ENCODE results near the gene TUBA3C. TPM values are rescaled to one million over a fixed set of nuclear protein-coding genes. Genes with fewer than 3 reads are reported as not detected.
"Not testable (repeated sequence)": the region's sequence is repeated elsewhere in the genome, so short reads cannot be mapped to it uniquely, and the experiment has no call there.

TUBA3C gene
- not detected for polyA plus RNA-seq (2013, experiment 1 of 4)
- polyA plus RNA-seq (2013, experiment 2 of 4), result not detected
- polyA plus RNA-seq (2013, experiment 3 of 4), result not detected
- not detected for polyA plus RNA-seq (2013, experiment 4 of 4)

DNA sequence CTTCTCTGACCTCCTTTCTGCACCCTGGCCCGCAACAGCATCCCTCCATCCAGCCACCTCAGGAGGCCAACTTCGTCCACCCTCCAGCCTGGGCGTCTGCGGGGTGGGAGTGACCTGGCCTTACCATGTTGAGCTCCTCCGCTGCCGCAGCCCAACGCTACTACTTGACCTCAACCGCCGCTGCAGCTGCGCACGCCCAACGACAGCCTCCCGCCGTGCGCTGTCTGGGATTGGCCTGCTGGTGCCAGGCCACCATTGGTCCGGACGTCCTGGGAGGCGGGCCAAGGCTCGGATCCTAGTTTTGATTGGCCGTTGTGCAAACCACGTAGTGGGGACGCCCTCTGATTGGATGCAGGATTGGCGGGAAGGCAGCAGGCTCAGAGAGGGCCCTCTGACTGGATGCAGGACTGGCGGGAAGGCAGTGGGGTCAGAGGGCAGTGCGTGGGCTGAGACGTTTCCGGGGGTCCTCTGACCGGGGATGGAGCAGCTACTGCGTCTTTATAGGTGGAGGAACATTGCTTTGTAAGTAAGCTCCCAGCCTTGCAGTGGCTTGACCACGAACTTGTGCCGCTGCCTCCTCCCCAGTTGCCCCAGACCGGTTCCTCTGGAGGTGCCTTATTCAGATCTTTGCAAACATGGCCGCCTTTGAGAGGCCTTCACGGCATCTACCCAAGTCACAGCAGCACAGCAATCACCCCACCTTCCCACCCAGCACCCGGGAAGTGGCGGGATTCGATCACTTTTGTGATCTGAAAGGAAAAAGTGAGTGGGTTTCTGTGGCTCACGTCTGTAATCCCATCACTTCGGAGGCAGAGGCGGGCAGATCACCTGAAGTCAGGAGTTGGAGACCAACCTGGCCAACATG is at the start of gene TUBA3C:
Gene TUBA3C (minus strand): TSS at position 204 of the 865 bp plus-strand sequence. CDS start 77 bp downstream, at position 127.
- Histone ChIP-seq H3K36me3 (ENCODE audit: control insufficient read depth, insufficient read depth, low read length) (no peaks in the 10 kb centered on the region), H3K27me3 (ENCODE audit: control insufficient read depth, insufficient read depth, low read length, poor library complexity, severe bottlenecking) (no peaks in the 10 kb centered on the region), H3K9me3 (ENCODE audit: control insufficient read depth, low read length) (peaks cover 33% of the 10 kb centered on the region), H3K27ac (ENCODE audit: insufficient read depth, low read depth, low read length, poor library complexity, severe bottlenecking) (no peak within 1 kb of the TSS), H3K4me3 (ENCODE audit: insufficient read depth, low read depth, low read length) (no peak within 1 kb of the TSS), H3K4me1 (ENCODE audit: control insufficient read depth, insufficient read depth, low read length) (no peaks in the 10 kb centered on the region)
- WGBS, 2 experiments, result 87% methylated on average over 40 of the region's 40 CpGs

DNA sequence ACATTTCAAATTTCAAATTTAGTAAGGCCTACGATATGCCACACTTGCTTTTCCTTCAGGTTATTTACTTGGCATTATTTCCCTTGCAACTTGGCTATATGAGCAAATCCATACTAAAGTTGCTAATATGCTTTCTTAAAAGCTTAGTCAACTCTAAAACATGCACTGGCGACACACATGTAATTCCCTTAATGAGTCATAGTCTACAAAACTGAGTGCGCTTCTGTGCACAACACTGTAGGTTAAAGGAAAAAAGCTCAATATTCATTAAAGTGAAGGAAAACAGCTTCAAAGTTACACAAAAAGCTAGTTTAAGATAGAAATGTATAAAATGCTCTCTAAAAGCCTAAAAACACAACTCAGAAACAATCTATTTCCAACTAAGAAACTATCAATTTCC is 25.8 kb upstream of the TUBA3C start:
- H3K4me1 ChIP-seq (ENCODE audit: control insufficient read depth, insufficient read depth, low read length); H3K27ac ChIP-seq (ENCODE audit: insufficient read depth, low read depth, low read length, poor library complexity, severe bottlenecking); H3K27me3 ChIP-seq (ENCODE audit: control insufficient read depth, insufficient read depth, low read length, poor library complexity, severe bottlenecking); H3K4me3 ChIP-seq (ENCODE audit: insufficient read depth, low read depth, low read length); H3K9me3 ChIP-seq (ENCODE audit: control insufficient read depth, low read length); H3K36me3 ChIP-seq (ENCODE audit: control insufficient read depth, insufficient read depth, low read length): not testable (repeated sequence)
- 77 to 80% methylated on average over 3 of the region's 3 CpGs for WGBS, 2 experiments

DNA sequence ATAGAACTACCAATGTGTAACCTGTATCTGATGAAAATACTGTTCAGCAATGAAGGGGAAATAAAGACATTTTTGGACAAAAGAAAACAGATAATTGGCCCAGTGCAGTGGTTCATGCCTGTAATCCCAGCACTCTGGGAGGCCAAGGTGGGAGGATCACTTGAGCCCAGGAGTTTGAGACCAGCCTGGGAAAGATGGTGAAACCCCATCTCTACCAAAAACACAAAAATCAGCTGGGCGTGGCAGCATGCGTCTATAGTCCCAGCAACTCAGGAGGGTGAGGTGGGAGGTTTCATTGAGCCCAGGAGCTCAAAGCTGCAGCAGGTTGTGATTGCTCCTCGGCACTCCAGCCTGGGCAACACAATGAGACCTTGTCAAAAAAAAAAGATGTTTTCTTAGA is 11.0 kb upstream of the TUBA3C start:
- H3K36me3 ChIP-seq (ENCODE audit: control insufficient read depth, insufficient read depth, low read length); H3K27ac ChIP-seq (ENCODE audit: insufficient read depth, low read depth, low read length, poor library complexity, severe bottlenecking); H3K4me1 ChIP-seq (ENCODE audit: control insufficient read depth, insufficient read depth, low read length); H3K9me3 ChIP-seq (ENCODE audit: control insufficient read depth, low read length); H3K27me3 ChIP-seq (ENCODE audit: control insufficient read depth, insufficient read depth, low read length, poor library complexity, severe bottlenecking); H3K4me3 ChIP-seq (ENCODE audit: insufficient read depth, low read depth, low read length): not testable (repeated sequence)
- WGBS, 2 experiments, result 82 to 83% methylated on average over 3 of the region's 3 CpGs

DNA sequence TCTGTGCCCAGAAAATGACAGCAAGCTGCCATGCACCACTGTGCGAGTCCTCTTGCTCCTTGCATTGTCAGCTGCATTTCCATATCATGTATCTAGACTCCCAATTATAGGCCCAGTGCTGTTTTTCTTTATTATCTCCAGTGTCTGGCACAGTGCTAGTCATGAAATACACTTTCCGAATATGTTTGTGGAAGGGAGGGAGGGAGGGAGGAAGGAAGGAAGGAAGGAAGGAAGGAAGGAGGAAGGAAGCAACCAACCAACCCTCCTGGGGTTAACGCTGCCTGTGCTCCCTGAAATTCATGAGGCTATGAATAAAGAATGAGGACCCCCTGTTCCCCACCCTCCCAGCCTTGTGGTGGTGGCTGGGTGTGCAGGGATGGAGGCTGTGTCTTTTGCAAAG is 8.3 kb upstream of the TUBA3C start:
- H3K27ac ChIP-seq (ENCODE audit: insufficient read depth, low read depth, low read length, poor library complexity, severe bottlenecking); H3K4me3 ChIP-seq (ENCODE audit: insufficient read depth, low read depth, low read length); H3K4me1 ChIP-seq (ENCODE audit: control insufficient read depth, insufficient read depth, low read length); H3K27me3 ChIP-seq (ENCODE audit: control insufficient read depth, insufficient read depth, low read length, poor library complexity, severe bottlenecking); H3K36me3 ChIP-seq (ENCODE audit: control insufficient read depth, insufficient read depth, low read length): not testable (repeated sequence)
- 74 to 77% methylated on average over 2 of the region's 3 CpGs for WGBS, 2 experiments
- H3K9me3 ChIP-seq (ENCODE audit: control insufficient read depth, low read length), result peaks cover 14% of the 10 kb centered on the region

DNA sequence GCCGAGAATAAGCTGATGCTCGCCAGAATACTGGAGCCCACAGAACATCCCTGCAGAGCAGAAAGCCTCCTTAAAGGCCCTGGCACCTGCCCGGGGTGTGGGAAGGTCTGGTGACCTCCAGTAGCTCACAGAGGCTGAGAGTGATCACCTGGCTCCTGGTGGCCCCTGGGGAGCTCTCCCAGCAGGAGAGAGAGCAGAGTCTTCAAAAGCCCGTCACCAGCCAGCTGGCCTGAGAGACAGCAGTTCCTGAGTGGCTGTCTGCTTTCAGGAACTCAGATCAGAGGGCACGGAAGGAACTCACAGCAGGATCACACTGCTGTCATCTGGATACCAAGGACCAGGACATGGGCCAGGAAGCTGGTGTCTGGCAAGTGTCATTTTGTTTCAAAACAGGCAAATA is 7.7 kb upstream of the TUBA3C start:
- not testable (repeated sequence) for H3K27me3 ChIP-seq (ENCODE audit: control insufficient read depth, insufficient read depth, low read length, poor library complexity, severe bottlenecking); H3K4me1 ChIP-seq (ENCODE audit: control insufficient read depth, insufficient read depth, low read length); H3K36me3 ChIP-seq (ENCODE audit: control insufficient read depth, insufficient read depth, low read length); H3K4me3 ChIP-seq (ENCODE audit: insufficient read depth, low read depth, low read length); H3K27ac ChIP-seq (ENCODE audit: insufficient read depth, low read depth, low read length, poor library complexity, severe bottlenecking)
- H3K9me3 ChIP-seq (ENCODE audit: control insufficient read depth, low read length), result peaks cover 18% of the 10 kb centered on the region
- WGBS, 2 experiments, result 59 to 64% methylated on average over 3 to 4 of the region's 5 CpGs

DNA sequence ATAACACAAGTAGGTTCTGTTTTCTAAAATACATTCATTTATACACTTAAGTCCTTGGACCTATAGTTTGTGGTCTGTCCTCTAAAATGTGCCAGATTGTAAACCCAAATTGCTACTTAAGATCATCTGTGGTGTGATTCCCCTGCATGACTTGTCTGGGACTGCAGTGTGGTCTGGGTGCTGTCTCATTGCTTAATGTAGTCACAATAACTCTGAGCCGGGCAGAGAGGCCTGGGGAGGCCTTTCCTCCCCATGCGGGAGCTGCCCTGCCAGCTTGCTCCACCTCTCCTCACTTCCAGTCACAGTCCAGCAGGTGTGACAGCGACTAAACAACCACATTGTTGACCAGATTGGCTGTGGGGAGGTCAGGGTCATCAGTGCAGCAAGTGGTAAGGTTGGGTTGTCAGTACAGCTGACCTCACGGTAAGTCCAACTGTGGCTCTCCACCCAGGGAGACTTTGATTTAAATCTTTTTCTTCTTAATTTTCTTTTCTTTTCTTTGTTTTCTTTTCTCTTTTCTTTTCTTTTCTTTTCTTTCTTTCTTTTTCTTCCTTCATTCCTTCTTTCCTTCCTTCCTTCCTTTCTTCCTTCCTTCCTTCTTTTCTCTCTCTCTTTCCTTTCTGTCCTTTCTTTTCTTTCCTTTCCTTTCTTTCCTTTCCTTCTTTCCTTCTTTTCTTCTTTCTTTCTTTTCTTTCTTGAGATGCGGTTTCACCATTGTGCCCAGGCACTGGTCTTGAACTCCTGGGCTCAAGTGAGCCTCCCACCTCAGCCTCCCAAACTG is 4.4 kb upstream of the TUBA3C start:
- H3K27me3 ChIP-seq (ENCODE audit: control insufficient read depth, insufficient read depth, low read length, poor library complexity, severe bottlenecking), result no peaks in the 10 kb centered on the region
- H3K9me3 ChIP-seq (ENCODE audit: control insufficient read depth, low read length), result peaks cover 29% of the 10 kb centered on the region
- no peak overlapping the region for H3K4me3 ChIP-seq (ENCODE audit: insufficient read depth, low read depth, low read length)
- H3K36me3 ChIP-seq (ENCODE audit: control insufficient read depth, insufficient read depth, low read length), result no peaks in the 10 kb centered on the region
- WGBS, 2 experiments, result 59 to 61% methylated on average over 5 of the region's 5 CpGs
- no peaks in the 10 kb centered on the region for H3K4me1 ChIP-seq (ENCODE audit: control insufficient read depth, insufficient read depth, low read length)
- no peak overlapping the region for H3K27ac ChIP-seq (ENCODE audit: insufficient read depth, low read depth, low read length, poor library complexity, severe bottlenecking)

DNA sequence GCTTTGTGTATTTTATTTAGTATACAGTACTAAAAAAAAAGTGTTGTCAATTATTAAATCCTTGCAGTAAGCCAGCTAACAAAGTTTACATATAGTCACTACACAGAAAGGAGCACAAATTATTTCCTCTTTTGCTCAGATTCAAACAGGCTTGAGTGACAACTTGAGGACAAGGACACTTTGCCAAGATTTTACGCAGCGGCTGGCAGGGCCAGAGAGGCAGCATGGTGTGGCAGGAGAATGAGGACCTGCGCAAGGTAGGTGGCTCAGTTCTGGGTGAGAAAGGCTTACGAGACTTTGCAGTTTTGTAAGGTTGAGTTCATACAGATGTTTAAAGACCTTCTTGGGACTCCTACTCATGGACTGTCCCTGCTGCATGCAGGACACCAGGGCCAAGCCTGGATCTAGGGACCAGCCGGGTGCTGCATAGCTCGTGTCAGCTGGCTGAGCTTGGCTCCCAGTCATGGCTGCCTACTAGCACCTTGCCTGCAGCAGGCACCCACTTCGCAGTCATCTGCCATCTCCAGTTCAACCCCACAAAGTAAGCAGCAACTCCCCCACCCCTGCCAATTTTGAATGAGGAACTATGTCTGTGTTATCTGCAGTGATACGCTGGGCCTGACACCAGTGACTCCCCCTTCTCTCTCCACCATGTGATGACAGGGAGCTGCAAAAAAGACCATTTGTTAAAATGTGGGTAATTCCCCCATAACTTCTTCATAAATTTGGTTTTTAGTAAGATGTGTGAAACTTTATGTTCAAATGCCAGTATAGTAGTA is 3.7 kb upstream of the TUBA3C start:
- Histone ChIP-seq H3K4me1 (ENCODE audit: control insufficient read depth, insufficient read depth, low read length) (no peaks in the 10 kb centered on the region), H3K27me3 (ENCODE audit: control insufficient read depth, insufficient read depth, low read length, poor library complexity, severe bottlenecking) (no peaks in the 10 kb centered on the region), H3K27ac (ENCODE audit: insufficient read depth, low read depth, low read length, poor library complexity, severe bottlenecking) (no peak overlapping the region), H3K4me3 (ENCODE audit: insufficient read depth, low read depth, low read length) (no peak overlapping the region), H3K36me3 (ENCODE audit: control insufficient read depth, insufficient read depth, low read length) (no peaks in the 10 kb centered on the region), H3K9me3 (ENCODE audit: control insufficient read depth, low read length) (peaks cover 31% of the 10 kb centered on the region)
- WGBS, 2 experiments, result 81 to 91% methylated on average over 7 to 8 of the region's 8 CpGs

DNA sequence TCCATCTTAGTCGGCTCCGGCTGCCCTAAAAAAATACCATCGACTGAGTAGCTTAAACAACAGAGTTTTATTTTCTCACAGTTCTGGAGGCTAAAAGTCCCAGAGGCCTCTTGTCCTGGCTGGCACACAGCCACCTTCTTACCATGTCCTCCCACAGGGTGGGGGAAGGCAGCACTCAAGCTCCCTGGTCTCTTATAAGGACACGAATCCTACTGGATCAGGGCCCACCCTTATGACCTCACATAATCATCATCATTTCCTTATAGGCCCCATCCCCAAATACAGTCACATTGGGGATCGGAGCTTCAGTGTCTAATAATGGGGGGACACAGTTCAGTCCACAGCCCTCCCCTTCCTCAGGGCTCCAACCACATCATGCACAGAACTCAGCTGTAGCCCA is 2.6 kb upstream of the TUBA3C start:
- no peaks in the 10 kb centered on the region for H3K4me1 ChIP-seq (ENCODE audit: control insufficient read depth, insufficient read depth, low read length)
- H3K36me3 ChIP-seq (ENCODE audit: control insufficient read depth, insufficient read depth, low read length), result no peaks in the 10 kb centered on the region
- H3K27me3 ChIP-seq (ENCODE audit: control insufficient read depth, insufficient read depth, low read length, poor library complexity, severe bottlenecking), result no peaks in the 10 kb centered on the region
- H3K27ac ChIP-seq (ENCODE audit: insufficient read depth, low read depth, low read length, poor library complexity, severe bottlenecking), result no peak overlapping the region
- peaks cover 31% of the 10 kb centered on the region for H3K9me3 ChIP-seq (ENCODE audit: control insufficient read depth, low read length)
- WGBS, 2 experiments, result 82 to 84% methylated on average over 5 of the region's 5 CpGs
- no peak overlapping the region for H3K4me3 ChIP-seq (ENCODE audit: insufficient read depth, low read depth, low read length)

DNA sequence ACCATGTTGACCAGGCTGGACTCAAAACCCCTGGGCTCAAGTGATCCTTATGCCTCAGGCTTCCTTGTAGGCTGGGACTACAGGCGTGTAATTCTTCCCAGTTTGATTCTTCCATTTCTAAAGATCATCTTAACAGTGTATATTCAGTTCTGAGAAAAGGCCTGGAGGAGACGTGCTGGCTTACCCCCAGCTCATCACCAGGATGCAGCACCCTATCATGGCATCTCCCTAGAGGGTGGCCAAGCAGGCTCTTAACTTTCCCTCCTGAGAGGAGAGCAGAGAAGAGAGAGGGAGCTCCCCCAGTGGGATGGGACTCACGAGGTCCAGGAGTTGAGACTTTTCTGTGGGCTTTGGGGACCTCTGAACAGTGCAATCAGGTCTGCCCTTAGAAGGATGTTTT is 2.1 kb upstream of the TUBA3C start:
- no peaks in the 10 kb centered on the region for H3K27me3 ChIP-seq (ENCODE audit: control insufficient read depth, insufficient read depth, low read length, poor library complexity, severe bottlenecking)
- no peak overlapping the region for H3K4me3 ChIP-seq (ENCODE audit: insufficient read depth, low read depth, low read length)
- H3K4me1 ChIP-seq (ENCODE audit: control insufficient read depth, insufficient read depth, low read length), result no peaks in the 10 kb centered on the region
- H3K9me3 ChIP-seq (ENCODE audit: control insufficient read depth, low read length), result peaks cover 33% of the 10 kb centered on the region
- H3K27ac ChIP-seq (ENCODE audit: insufficient read depth, low read depth, low read length, poor library complexity, severe bottlenecking), result no peak overlapping the region
- H3K36me3 ChIP-seq (ENCODE audit: control insufficient read depth, insufficient read depth, low read length), result no peaks in the 10 kb centered on the region
- 54 to 62% methylated on average over 3 of the region's 3 CpGs for WGBS, 2 experiments

DNA sequence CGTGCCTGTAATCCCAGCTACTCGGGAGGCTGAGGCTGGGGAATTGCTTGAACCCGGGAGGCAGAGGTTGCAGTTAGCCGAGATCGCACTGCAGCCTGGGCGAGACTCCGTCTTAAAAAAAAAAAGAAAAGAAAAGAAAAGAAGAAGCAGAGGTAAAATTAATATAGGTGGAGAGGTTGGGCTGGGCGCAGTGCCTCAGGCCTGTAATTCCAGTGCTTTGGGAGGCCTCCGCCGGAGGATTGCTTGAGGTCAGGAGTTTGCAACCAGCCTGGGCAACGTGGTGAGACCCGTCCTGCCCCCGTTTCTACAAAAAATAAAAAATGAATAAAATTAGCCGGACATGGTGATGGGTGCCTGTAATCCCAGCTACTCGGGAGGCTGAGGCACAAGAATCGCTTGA is 912 bp upstream of the TUBA3C start:
- Histone ChIP-seq H3K4me1 (ENCODE audit: control insufficient read depth, insufficient read depth, low read length) (no peaks in the 10 kb centered on the region), H3K27ac (ENCODE audit: insufficient read depth, low read depth, low read length, poor library complexity, severe bottlenecking) (no peak overlapping the region), H3K9me3 (ENCODE audit: control insufficient read depth, low read length) (peaks cover 33% of the 10 kb centered on the region), H3K4me3 (ENCODE audit: insufficient read depth, low read depth, low read length) (no peak overlapping the region), H3K27me3 (ENCODE audit: control insufficient read depth, insufficient read depth, low read length, poor library complexity, severe bottlenecking) (no peaks in the 10 kb centered on the region), H3K36me3 (ENCODE audit: control insufficient read depth, insufficient read depth, low read length) (no peaks in the 10 kb centered on the region)
- 84 to 87% methylated on average over 16 of the region's 16 CpGs for WGBS, 2 experiments
